ENCODE measurements around the gene CD81.

The CD81 gene

DNA sequence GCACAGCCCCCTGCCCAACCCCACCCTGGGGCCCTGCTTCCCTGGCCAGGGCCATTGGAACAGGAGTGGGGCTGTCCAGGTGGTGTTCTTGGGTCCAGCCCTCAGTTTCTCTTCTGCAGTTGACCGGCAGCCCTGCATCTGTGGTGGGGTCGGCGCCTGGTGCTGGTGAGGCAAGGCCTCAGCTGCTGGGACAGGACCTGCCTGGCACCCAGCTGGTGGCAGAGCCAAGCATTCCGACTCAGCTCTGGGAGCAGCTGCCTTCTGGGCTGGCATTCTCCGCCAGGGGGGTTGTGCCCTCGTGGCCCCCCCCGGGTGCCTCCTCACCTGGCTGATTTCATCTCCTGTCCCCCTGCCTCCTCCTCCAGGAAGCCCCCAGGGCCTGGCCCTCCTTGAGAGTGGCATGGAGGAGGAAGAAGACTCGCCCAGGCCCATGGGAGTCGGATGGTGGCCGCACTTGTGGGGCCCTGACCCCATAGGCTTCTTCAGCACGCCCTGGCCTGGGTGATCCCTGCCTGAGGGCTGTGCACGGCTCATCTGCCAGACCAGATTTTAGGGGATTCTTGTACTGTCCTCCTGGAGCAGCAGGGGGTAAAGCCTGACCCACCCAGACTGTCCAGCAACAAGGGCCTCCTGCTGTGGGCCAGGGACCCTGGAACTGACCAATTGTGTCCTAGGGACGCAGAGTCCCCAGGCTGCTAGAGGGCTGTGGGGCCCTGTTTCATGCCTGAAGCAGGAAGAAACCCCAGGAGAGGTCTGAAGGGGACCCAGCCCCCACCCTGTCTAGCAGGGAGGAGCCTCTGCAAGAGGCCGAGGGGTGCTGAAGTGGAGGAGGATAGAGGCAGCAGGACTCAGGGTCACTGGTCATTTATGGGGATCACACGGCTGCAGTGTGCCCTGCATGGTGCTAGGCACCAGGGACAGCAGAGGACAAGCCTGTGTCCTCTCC lies 11.6 kb downstream of the CD81 start:
- DNase-seq (ENCODE audit: low read depth in 1 of 2, low spot score in 1 of 2) = no peak

DNA sequence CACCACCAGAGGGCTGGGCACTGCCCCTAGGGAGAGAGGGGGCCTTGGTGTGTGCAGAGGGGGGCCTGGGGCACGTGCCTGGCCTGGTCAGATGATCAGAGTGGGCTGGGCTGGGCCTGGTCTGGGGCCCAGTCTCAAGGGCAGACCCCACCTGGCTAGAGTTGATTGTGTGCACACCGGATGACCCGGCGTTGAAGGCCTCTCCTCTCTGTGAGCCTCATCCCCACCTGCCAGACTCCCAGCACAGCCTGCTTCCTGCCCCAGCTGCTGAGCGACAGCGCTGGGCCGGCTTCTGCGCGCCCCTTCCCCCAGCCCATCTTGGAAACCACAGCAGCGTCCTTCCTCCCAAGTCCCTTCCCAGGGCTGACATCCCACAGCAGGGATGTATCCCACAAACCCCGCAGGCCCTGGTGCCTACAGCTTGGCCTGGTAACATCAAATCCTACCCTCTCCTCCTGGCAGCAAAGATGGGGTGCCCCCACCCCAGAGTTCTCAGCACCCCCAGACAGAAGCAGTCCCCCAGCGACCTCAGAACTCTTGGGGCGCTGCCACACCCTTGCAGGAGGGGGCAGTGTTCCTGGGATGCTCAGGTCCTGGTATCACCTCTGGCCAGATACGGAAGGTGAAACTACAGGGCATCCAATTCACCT lies 12.4 kb downstream of the CD81 start:
- DNase-seq (ENCODE audit: low read depth in 1 of 2, low spot score in 1 of 2) = no peak

DNA sequence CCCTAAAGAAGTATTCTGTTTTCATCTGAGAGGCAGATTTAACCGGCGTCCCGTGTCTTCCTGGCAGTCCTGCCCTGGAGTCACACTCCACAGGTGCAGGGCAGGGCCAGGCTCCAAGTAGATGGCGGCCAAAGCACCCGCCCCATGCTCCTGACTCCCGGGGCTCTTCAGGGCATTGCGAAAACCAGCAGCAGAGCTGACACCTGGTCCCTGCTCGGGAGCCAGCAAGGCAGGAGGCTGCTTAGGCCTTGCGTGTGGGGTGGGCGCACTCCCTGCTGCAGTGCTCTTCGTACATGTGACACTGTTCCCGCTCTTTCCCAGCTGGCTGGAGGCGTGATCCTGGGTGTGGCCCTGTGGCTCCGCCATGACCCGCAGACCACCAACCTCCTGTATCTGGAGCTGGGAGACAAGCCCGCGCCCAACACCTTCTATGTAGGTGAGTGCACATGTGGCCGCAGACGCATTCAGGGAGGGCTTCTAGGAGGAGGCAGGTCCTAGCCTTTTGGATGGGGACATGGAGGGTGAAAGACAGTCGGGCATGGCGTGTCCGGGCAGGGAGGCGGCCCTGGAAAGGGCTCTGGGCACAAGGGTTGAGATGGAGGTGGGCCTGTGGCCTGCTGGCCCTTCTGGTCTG lies 13.1 kb downstream of the CD81 start:
- DNase-seq (ENCODE audit: low read depth in 1 of 2, low spot score in 1 of 2) = no peak

DNA sequence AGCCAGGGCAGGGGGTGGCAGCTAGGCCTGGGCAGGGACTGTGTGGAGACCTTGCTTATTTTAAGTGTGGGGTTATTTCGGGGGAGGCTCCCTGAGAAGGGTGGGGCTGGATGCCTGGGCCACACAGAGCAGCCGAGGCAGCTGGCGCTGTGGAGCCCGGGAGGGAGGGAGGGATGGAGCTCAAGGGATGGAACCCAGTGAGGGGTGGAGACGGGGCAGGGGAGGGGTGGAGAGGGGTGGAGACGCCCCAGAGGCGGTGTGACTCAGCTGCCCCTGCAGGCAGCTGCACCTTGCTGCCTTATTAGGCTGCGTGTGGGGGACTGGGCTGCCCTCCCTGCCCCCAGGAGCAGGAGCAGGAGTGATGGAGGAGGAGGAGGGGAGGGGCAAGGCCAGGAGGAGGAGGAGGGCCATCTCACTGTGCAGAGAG lies 13.6 kb downstream of the CD81 start:
- DNase-seq (ENCODE audit: low read depth in 1 of 2, low spot score in 1 of 2) = no peak

DNA sequence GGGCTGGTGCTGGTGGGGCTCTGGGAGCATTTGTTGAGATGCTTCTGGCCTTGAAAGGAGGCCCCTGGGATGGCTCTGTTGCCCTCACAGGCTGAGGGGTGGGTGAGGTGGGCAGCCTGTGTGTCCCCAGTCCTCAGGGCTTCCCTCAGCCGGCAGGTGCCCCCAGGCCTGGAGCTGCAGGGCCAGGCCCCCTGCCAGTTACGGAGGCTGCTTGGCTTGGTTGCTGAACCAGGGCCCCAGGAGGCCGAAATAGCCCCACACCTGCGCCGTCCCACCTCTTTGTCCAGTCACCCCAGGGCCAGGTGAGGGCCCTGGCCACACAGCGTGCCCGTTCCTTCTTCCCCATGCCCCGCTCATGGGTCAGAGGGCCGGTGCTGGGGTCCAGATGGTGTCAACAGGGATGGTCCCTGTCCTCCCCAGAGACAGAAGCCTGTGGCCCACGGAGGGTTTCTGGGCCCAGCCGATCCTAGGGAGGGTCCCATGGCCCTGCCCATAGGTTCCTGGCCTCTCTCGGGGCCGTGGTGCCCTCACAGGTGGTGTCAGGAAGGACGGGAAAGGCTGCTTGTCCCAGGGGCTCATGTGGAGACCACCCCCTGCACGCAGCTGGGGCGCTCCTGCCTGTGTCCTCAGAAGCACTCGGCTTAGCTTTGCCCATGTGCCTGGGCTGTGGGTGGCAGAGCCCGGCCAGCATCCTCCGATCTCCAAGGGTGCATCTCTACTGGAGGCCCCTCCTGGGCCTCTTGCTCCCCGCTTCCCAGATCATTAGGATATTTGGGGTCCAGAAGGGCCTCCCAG lies 14.3 kb downstream of the CD81 start:
- no peak for DNase-seq (ENCODE audit: low read depth in 1 of 2, low spot score in 1 of 2)

DNA sequence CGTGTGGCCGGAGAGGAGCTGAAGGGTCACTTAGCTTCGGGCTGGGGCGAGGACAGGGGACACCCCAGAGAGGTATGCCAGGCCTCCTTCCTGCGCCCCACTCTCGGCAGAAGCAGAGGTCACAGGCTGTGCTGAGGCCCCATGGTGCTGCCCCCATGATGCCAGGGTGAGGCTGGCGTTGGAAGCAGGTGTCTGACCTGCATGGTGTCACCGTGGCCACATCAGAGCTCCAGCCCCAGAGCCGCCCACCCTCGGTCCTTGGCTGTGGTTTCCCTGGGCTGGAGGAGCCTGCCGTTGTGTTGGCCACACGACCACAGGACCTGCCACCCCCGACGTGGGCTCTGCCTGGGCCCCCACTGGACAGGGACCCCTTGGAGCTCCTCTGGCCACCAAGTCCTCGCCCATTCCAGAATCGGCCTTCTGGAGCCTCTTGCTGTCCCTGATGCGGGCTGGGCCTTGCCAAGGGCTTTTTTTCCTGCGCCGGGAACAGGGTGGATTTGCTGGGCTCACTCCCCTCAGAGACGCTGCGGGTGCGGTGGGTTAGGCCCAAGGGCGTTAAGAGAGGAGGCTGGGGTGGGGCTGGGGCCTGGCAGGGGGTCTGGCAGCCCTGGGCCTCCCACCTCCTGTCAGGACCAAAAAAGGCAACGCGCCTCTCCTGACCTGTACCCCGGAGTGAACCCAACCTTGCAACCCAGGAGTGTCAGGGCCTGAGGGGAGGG lies 15.3 kb downstream of the CD81 start:
- no peak for DNase-seq (ENCODE audit: low read depth in 1 of 2, low spot score in 1 of 2)

DNA sequence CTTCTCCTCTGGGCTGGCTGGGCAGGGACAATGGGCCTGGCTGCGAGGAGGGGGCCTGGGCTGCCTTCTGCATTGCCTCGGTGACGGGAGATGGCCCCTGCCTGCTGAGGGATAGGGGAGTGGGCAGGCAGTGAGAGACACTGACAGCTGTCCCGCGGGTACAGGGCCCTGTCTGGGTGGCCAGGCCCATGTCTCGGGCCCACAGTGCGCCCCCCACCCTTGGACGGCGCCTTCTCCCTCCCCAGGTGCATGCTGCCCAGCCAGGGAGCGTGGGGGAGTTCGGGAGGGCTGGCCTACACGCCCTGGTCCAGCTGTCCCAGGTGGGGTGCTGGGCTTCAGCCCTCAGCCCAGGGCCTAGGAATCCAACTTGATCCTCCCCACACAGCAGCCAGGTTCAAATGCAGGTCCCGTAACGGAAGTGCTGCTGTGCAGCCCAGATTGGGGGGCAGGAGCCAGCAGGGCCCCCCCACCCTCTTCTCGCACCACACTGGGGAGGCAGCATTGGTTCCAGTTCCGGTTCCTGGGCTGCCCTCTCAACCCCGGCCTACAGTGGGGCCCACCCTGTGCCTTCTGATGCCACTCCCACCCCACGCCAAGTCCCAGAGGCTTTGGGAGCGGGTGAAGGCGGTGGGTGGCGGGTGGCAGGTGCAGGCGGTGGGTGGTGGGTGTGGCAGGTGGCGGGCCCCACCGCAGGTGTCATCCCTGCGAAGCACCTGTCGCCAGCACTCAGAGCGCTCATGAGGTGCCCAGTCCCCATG lies 16.2 kb downstream of the CD81 start:
- DNase-seq (ENCODE audit: low read depth in 1 of 2, low spot score in 1 of 2) = no peak

DNA sequence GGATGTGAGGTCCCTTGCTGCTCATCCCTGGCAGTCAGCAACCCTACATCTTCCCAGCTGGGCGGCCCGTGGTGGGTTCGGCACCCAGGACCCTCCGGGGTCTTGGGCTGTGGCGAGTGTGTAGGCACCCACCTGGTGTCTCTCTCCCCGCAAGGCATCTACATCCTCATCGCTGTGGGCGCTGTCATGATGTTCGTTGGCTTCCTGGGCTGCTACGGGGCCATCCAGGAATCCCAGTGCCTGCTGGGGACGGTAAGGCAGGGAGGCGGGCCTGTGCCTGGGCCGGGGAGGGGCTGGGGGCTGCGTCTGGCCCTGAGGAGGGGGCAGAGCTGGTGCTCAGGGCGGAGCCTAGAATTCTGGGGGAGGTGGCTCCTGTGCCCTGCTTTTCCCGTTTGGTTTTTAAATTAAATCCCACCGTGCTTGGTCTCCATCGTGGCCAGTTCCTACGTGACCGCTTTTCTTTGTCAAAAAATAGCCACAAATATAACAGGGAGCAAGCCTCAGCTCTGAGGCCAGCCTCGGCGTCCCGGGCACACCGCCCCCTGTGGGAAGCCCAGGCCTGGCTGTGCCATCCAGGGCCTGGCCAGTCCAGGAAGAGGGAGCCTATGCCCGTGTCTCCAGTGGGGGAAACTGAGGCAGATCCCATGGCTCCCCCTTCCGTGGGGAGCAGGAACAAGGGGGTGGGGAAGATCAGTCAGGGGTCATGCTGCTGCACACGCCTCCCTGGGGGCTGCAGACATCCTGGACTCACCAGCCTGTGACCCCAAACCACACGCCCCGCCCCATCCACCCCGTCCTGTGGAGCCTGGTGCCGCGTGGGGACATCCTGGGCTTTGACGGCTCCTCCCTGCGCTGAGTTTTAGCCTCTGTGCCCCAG lies 17.1 kb downstream of the CD81 start:
- no peak for DNase-seq (ENCODE audit: low read depth in 1 of 2, low spot score in 1 of 2)

DNA sequence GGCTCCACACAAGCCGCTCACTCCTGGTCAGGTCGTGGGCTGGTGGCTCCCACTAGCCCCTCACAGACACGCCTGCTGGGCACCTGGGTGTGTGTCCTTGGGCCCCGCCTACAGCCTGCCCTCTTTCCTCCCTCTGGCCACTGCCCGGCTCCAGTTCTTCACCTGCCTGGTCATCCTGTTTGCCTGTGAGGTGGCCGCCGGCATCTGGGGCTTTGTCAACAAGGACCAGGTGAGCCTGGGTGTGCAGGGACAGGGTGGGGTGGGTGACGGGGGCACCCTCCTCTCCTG lies 17.7 kb downstream of the CD81 start:
- DNase-seq (ENCODE audit: low read depth in 1 of 2, low spot score in 1 of 2) = no peak

DNA sequence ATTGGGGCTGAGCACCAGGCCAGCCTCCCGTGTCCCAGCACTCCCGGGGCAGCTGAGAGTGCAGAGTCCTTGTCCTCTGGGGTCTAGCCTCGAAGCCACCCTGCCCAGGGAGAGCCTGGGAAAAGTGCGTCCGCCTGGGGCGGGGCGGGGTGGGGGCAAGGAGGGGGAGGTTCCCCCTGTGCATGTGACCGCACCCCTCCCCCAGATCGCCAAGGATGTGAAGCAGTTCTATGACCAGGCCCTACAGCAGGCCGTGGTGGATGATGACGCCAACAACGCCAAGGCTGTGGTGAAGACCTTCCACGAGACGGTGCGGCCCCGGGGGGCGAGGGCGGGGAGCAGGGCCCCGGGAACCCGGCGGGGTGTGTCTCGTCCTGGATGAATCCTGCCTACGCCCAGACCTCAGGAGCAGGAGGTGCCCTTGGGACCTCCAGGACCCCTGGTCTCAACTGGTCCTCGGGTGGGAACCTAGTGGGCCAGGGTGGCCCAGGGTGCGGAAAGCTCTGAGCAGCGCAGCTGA lies 18.2 kb downstream of the CD81 start:
- DNase-seq (ENCODE audit: low read depth in 1 of 2, low spot score in 1 of 2) = no peak

DNA sequence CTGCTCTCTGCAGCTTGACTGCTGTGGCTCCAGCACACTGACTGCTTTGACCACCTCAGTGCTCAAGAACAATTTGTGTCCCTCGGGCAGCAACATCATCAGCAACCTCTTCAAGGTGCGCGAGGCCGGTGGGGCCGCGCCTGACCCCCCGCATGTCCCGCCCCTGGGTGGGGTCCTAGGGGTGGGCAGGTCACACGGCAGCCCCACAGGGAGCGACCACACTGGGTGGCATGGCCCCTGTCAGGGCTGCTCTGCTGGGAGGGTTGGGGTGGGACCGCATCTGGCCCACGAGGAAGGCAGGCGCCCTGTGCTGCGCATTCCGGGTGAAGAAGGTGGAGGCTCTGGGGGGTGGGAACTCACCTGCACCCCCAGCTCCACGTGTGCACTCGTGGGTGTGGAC lies 18.7 kb downstream of the CD81 start:
- DNase-seq (ENCODE audit: low read depth in 1 of 2, low spot score in 1 of 2) = no peak

DNA sequence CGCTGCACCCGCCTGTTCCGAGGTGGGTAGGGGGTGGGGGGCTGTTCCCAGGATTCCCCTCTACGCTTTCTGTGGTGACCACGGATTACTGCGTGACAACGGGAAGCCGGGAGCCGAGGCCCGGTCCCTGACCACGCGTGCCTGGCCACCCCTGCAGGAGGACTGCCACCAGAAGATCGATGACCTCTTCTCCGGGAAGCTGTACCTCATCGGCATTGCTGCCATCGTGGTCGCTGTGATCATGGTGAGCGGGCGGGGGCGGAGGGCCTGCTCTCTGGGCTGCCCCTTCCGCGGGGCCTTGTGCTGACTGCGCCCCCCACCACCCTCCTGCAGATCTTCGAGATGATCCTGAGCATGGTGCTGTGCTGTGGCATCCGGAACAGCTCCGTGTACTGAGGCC lies 19.4 kb downstream of the CD81 start:
- DNase-seq (ENCODE audit: low read depth in 1 of 2, low spot score in 1 of 2) = no peak

DNA sequence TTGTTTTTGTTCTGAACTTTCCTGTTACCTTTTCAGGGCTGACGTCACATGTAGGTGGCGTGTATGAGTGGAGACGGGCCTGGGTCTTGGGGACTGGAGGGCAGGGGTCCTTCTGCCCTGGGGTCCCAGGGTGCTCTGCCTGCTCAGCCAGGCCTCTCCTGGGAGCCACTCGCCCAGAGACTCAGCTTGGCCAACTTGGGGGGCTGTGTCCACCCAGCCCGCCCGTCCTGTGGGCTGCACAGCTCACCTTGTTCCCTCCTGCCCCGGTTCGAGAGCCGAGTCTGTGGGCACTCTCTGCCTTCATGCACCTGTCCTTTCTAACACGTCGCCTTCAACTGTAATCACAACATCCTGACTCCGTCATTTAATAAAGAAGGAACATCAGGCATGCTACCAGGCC lies 19.9 kb downstream of the CD81 start:
- no peak for DNase-seq (ENCODE audit: low read depth in 1 of 2, low spot score in 1 of 2)

DNA sequence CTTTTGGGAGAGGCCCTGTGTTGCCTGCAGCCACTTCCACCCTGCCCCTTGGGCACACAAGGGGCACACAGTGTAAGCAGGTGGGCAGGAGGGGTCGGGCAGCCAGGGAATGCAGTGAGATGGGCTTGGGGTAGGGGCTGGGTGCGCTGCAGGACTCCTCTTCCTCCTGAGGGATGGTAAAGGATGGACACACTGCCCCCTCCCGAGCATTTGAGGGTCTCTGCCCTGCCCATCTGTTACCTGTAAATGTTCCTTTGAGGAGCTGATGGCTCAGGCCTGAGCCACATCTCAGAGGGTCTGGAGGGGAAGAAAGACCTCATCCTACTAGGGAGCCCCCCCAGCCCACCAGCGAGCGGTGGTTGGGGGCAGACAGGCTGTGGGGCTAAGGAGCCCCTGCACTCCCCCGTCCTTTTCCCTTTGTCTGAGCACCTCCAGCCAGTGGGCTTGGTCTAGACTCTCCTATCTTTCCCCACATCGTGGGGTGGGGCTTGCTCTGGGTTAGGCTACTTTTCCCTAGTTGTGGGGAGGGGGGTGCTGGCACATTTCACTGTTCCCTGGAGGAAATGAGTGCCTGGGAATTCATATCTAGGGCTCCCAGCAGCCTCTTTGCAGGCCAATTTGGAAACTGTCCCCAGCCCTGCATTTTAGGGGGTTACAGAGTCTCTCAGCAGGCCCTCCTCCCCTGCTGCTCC lies 21.7 kb downstream of the CD81 start:
- DNase-seq (ENCODE audit: low read depth in 1 of 2, low spot score in 1 of 2) = no peak

DNA sequence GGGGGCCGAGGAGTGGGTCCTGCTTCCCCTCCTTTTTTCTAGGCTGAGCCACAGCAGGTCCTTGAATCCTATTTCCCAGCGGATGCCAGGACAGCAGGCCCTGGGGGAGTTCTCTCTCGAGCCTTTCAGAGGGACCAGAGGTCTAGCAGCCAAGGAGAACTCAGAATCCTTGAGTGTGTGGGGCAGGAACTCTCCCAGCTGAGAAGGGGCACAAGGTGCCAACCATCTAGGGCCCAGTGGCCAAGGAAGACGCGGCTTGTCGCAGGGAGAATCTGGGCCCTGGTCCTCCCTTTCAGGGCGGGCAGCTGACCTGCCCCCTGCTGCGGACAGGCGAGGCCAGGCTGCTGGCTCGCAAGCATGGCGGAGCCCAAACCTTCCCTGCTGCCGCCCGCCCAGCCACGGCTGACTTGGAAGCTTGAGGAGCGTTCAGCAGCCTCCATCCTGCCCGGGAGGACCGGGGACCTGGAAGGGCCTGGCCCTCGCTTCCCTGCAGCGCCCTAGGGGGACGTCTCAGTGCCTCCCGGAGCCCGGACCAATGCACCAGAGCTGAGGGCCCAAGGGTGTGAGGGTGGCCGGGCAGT lies 22.5 kb downstream of the CD81 start:
- DNase-seq (ENCODE audit: low read depth in 1 of 2, low spot score in 1 of 2) = no peak

DNA sequence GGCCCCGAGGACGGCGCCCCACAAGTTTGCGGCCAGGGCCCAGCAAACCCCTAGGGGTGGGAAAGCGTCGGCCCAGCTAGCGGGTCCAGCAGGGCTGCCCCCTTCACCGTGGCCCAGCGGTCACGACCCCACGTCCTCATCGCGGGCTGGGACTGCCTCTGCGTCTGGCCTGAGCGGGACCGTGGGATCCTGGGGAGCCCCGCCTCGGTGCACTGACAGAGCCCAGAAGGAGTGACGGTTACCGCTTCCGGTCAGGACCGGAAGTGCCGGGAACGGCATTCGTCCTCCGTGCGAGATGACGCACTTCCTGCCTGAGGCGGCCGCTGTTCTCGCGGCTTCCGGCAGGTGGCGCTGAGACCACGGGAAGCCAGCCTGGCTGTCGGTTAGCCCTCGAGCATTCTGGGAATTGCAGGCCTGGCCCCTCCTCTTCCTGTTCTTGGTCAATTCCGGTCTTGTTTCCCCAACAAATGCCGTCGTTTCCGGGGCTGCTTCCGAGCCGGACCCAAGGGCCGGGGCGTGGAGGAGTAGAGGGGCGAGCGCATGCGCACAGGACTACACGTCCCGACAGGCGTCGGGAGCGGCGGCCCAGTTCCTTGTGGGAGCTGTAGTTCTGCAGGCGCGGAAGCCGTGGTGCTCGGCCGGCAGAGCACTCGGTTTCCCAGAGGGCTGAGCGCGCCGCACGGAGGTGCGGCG lies 23.1 kb downstream of the CD81 start, which contains the start of gene TSSC4:
Gene TSSC4, plus strand, starts transcription at position 682 of the 693 bp plus-strand sequence. CDS start 1,884 bp downstream, outside the sequence.
- peak; percentile 99 for DNase-seq (ENCODE audit: low read depth in 1 of 2, low spot score in 1 of 2)

DNA sequence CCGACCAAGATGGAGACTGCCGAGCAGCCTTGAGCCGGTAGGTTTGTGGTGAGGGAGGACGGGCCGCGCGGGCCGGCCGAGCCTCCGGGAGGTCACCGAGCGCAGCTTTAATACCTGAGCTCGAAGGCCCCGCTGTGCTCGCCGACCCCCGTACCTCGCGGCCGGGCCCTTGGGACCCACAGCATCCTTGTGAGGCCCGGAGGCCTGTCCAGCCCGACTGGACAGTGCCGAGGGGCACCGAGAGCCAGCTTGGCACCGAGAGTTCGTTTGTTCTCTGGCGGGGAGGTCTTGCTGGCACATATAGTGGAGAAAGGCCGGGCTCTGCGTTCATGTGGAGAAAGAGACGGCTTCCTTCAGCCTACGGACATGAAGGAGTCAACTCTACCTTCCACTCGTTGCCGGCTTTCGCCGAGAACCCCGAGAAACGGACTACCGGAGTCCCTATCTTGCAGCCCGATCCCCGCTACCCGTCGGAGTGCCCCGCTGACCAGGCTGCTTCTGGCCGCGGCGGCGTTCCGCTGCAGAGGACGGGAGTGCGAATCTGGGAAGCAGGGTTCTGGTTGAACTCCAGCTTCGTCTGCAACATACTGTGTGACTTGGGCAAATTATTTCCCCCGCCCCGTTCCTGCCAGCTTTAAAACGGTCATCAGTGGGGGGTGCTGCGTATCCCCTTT lies 23.8 kb downstream of the CD81 start:
- no peak for DNase-seq (ENCODE audit: low read depth in 1 of 2, low spot score in 1 of 2)

All from stimulated activated CD4-positive, alpha-beta T cell treated with anti-CD3 and anti-CD28 coated beads, Interleukin-15, amount 100 ng/mL, for 1 hour (primary cell).